HG02798 (cell line): ENCODE measurements around the gene NKD1.

ENCODE experiments used
- ATAC-seq: cut with Tn5 transposase; IDR thresholded peaks from one replicate; pipeline ENCODE4 v1.9.1; 2021; ENCODE audit warnings: mild to moderate bottlenecking; ENCODE audit not compliant: unreplicated experiment, poor library complexity

The NKD1 gene

GRCh38 chr16:50595859-50596258, 47.7 kb downstream of the NKD1 start:
- no peak for ATAC-seq

GRCh38 chr16:50596762-50597450, 48.7 kb downstream of the NKD1 start:
- ATAC-seq, result no peak

GRCh38 chr16:50597563-50598255, 49.5 kb downstream of the NKD1 start:
- no peak for ATAC-seq

GRCh38 chr16:50598256-50598894, 50.2 kb downstream of the NKD1 start:
- no peak for ATAC-seq

- no peak for ATAC-seq
These were observed 50.8 kb downstream of the NKD1 start for GRCh38 chr16:50598936-50599361.

- no peak for ATAC-seq
These were observed 51.3 kb downstream of the NKD1 start for GRCh38 chr16:50599494-50599893.

- no peak for ATAC-seq
These were observed 52.5 kb downstream of the NKD1 start for GRCh38 chr16:50600582-50601283.

- no peak for ATAC-seq
These were observed 53.1 kb downstream of the NKD1 start for GRCh38 chr16:50601341-50601740.

- ATAC-seq, result no peak
These were observed 53.9 kb downstream of the NKD1 start for GRCh38 chr16:50602126-50602525.

- no peak for ATAC-seq
These were observed 54.5 kb downstream of the NKD1 start for GRCh38 chr16:50602531-50603205.

GRCh38 chr16:50603206-50604064, 55.2 kb downstream of the NKD1 start:
- no peak for ATAC-seq

GRCh38 chr16:50604065-50604418, 55.8 kb downstream of the NKD1 start:
- ATAC-seq, result no peak

GRCh38 chr16:50604610-50605009, 56.4 kb downstream of the NKD1 start:
- no peak for ATAC-seq

- ATAC-seq, result no peak
These were observed 57.7 kb downstream of the NKD1 start for GRCh38 chr16:50605733-50606430.

GRCh38 chr16:50606431-50607050, 58.3 kb downstream of the NKD1 start:
- ATAC-seq, result no peak

- ATAC-seq, result no peak
These were observed 58.8 kb downstream of the NKD1 start for GRCh38 chr16:50607051-50607431.

- ATAC-seq, result no peak
These were observed 59.3 kb downstream of the NKD1 start for GRCh38 chr16:50607447-50607846.

- no peak for ATAC-seq
These were observed 59.9 kb downstream of the NKD1 start for GRCh38 chr16:50607970-50608557.
